DOHH2 (cell line): ENCODE data around the gene CPEB4.

Experiments
- CTCF ChIP-seq: fragments of 200-600 bp; sonication (generic); IDR thresholded peaks from one replicate; pipeline ENCODE4 v1.5.1; 2014; ENCODE audit warnings: antibody characterized with exemption, mild to moderate bottlenecking, low read depth, low read length; ENCODE audit not compliant: poor library complexity, severe bottlenecking
- EZH2phosphoT487 ChIP-seq: fragments of 200-600 bp; sonication (generic); IDR thresholded peaks from 2 replicates; pipeline ENCODE4 v1.6.1; 2017; ENCODE audit warnings: borderline replicate concordance, mild to moderate bottlenecking, antibody characterized with exemption, low read length, moderate library complexity, mixed read lengths

- no peak for TF ChIP-seq CTCF
- TF ChIP-seq EZH2phosphoT487, result no peak
Measured at GRCh38 chr5:173963867-173964441, 75.8 kb downstream of the CPEB4 start.
